ENCODE data around the gene SLC24A3.

SLC24A3 gene

DNA sequence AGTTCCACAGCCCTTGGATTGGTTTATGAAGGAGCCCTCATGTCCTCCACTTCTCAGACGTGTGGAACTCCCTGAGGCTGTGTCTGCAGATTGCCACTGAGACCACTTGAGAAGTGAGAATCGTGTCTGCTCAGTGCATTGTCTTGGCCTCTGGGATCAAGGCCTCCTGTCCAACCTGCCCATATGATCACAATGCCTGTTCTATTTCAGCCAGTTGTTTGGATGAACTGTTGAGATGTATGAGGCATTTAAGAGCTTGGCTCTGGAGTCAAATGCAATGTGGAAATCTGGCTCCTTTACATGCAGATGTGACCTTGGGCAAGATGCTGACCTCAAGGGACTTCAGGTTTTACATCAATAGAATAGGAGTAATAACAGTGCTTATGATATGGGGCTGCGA, 125.9 kb downstream of the SLC24A3 start:
- no peaks in the 10 kb centered on the region for H3K27me3 Mint-ChIP-seq
- H3K4me3 Mint-ChIP-seq = no peak overlapping the region
- no peaks in the 10 kb centered on the region for H3K9me3 Mint-ChIP-seq
- H3K4me1 Mint-ChIP-seq (ENCODE audit: low read depth) = peaks cover 5% of the 10 kb centered on the region
- intact Hi-C loops (cut with micrococcal nuclease) = no loop called here
- H3K36me3 Mint-ChIP-seq (ENCODE audit: low read depth) = no peaks in the 10 kb centered on the region
- no peak overlapping the region for H3K27ac Mint-ChIP-seq

DNA sequence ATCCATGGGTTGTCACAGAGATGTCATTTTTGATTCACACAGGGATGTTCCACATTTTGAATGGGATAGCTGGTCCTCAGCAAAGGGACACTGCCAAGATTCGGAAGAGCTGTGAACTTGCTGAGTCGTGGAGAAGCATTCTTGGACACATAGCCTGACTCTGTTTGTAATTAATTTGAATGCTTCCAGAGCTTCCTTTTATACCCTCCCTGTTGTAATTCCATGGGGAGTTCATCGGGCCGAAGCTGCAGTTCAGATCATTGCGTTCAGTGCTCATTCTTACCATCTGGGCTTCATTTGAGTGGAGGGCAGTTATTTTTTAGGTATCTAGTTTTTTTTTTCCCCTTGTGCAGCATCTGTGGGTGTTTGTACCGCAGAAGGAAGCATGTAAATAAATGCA, 126.5 kb downstream of the SLC24A3 start:
- intact Hi-C loops (cut with micrococcal nuclease) = no loop called here
- no peak overlapping the region for H3K4me3 Mint-ChIP-seq
- H3K36me3 Mint-ChIP-seq (ENCODE audit: low read depth) = no peaks in the 10 kb centered on the region
- H3K27me3 Mint-ChIP-seq = no peaks in the 10 kb centered on the region
- no peaks in the 10 kb centered on the region for H3K4me1 Mint-ChIP-seq (ENCODE audit: low read depth)
- H3K9me3 Mint-ChIP-seq = no peaks in the 10 kb centered on the region
- H3K27ac Mint-ChIP-seq = no peak overlapping the region

DNA sequence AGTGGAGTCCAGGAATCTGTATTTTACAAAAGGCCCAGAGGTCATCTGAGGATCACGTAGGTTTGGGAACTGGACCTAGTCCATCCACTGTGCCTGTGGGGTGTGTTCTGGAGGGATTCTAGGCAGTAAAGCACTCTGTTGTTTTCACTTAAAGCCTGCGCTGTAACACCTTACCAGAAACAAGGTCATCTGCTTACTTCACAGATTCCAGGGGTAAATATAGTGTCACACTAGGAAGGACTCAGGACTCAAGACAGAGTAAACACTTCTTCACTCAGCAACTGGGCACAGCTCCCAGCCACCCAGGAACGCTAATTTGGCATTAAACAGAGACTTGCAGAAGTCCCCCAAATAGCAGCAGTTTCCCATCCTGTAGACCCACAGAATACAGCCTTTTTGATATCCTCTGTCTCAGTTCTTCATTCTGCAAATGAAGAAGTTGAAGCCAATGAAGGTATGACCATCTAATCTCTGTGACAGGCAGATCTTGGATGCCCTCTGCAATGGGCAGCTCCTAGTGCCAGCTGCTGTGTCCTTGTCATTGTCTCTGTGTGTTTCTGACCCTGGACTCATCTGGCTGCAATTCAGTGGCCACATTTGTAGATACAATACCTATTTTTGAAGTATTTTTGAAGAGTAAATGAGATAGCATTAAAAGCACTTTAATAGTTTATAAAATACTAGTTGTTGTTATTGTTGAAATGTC, 129.1 kb downstream of the SLC24A3 start:
- Mint-ChIP-seq H3K27me3 (no peaks in the 10 kb centered on the region), H3K9me3 (no peaks in the 10 kb centered on the region)

DNA sequence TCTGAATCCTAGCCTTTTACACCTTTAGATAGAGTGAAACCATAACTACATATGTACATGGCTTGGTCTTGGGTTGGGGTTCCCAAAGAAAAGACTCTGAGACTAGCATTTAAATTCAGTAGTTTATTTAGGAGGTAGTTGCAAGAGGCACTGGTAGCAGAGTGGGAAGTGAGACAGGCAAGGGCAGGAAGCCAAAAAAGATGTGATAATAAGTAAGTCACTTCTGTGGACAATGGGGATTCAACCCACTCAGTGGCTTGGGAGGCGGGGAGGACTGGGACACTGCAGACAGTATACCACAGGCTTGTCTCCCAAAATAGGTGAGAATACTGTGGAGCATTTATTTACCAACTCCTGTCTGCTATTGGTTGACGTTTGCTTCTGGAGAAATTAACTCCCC, 131.9 kb downstream of the SLC24A3 start:
- Mint-ChIP-seq H3K36me3 (ENCODE audit: low read depth) (no peaks in the 10 kb centered on the region), H3K4me3 (no peak overlapping the region), H3K9me3 (no peaks in the 10 kb centered on the region), H3K27me3 (no peaks in the 10 kb centered on the region), H3K4me1 (ENCODE audit: low read depth) (peaks cover 6% of the 10 kb centered on the region), H3K27ac (no peak overlapping the region)
- intact Hi-C loops (cut with micrococcal nuclease) = no loop called here

More for the DNA sequence above, 129.1 kb downstream of the SLC24A3 start:
- Mint-ChIP-seq H3K4me1 (ENCODE audit: low read depth) (peaks cover 6% of the 10 kb centered on the region), H3K36me3 (ENCODE audit: low read depth) (no peaks in the 10 kb centered on the region), H3K4me3 (no peak overlapping the region), H3K27ac (no peak overlapping the region)
- intact Hi-C loops (cut with micrococcal nuclease) = no loop called here

DNA sequence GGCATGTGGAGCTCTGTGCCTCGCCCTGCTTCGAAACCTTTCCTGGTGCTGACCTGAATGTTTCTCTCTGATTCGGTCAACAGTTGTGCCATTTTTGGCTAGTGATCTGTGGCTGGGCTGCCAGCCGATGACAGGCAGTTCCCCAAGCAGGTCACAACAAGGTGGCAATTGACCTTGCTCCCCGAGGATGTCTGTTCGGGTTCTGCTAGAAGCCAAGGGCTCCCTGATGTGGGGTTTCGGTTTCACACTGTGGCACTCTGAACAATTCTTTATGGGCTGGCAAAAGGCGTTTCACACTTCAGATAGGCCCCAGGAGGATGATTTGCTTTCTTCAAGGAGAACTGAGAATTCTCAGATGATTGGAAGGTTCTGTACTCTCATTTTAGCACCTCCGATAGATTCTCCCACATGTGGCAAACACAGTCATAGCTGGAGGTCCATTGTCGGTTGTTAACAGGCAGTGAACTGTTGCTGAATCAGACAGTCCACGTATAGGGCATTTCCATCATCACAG, 135.6 kb downstream of the SLC24A3 start:
- no peak overlapping the region for H3K4me3 Mint-ChIP-seq
- H3K9me3 Mint-ChIP-seq = no peaks in the 10 kb centered on the region
- H3K4me1 Mint-ChIP-seq (ENCODE audit: low read depth) = peaks cover 6% of the 10 kb centered on the region
- intact Hi-C loops (cut with micrococcal nuclease) = no loop called here
- H3K27ac Mint-ChIP-seq = no peak overlapping the region
- H3K27me3 Mint-ChIP-seq = no peaks in the 10 kb centered on the region
- H3K36me3 Mint-ChIP-seq (ENCODE audit: low read depth) = no peaks in the 10 kb centered on the region

DNA sequence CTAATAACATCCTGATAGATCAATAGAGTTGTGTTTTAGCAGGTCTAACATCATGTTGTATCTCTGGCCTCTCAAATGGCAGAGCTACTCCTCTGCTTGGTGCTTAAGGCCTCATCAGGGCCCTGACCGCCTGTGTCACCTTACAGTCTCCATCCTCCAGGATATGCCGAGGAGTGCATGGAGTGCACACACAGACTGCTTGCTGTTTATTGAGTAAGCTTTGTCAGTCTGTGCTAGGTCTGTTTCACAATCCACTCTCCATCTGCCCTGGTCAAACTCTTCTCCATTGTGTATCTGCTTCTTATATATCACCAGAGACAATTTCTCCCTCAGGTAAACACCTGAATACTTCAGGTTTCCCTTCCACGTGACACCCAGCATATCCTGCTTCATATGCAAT, 136.1 kb downstream of the SLC24A3 start:
- Mint-ChIP-seq H3K27ac (no peak overlapping the region), H3K4me3 (no peak overlapping the region), H3K4me1 (ENCODE audit: low read depth) (peaks cover 6% of the 10 kb centered on the region), H3K27me3 (no peaks in the 10 kb centered on the region), H3K36me3 (ENCODE audit: low read depth) (no peaks in the 10 kb centered on the region), H3K9me3 (no peaks in the 10 kb centered on the region)
- intact Hi-C loops (cut with micrococcal nuclease) = no loop called here

DNA sequence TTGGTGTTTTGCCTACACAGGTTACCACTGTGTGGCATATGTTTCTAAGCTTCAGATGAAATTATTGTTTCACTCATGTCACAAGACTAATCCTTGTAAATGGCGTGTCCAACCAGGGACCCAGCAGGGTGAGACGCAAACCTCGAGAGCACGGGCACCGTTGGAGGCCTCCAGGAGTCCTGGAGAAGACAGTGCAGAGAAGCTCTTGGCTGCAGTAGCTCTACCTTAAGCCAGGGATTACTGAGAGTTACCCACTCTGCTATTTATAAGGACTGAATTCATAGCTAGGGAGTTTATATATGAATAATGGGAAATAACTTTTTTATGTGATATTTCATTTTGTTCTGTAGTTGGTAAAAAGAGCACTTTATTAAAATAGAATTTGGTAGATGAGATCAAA, 137.4 kb downstream of the SLC24A3 start:
- Mint-ChIP-seq H3K36me3 (ENCODE audit: low read depth) (no peaks in the 10 kb centered on the region), H3K9me3 (no peaks in the 10 kb centered on the region), H3K4me3 (no peak overlapping the region), H3K27ac (no peak overlapping the region), H3K4me1 (ENCODE audit: low read depth) (no peaks in the 10 kb centered on the region), H3K27me3 (no peaks in the 10 kb centered on the region)
- intact Hi-C loops (cut with micrococcal nuclease) = no loop called here

DNA sequence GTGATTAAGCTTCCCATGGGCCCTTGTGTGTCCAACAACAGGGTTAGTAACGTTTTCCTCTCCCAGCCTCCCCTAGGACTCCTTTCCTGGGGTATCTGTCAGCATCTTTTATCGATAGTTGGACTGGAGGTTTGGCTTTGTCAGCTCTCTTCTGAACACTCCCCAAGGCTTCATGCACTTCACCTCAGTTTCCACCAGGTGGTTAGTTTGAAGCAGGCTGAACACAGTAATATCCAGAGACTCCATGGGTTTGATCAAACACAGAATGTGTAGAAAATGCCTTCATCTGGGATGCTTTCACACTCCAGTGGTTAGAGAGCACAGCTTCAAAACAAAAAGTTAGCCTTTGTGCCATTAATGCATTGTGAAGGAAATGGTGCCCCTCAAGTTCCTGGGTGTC, 139.1 kb downstream of the SLC24A3 start:
- Mint-ChIP-seq H3K4me3 (no peak overlapping the region), H3K4me1 (ENCODE audit: low read depth) (no peaks in the 10 kb centered on the region), H3K27ac (no peak overlapping the region), H3K27me3 (no peaks in the 10 kb centered on the region), H3K36me3 (ENCODE audit: low read depth) (no peaks in the 10 kb centered on the region), H3K9me3 (no peaks in the 10 kb centered on the region)
- intact Hi-C loops (cut with micrococcal nuclease) = no loop called here

DNA sequence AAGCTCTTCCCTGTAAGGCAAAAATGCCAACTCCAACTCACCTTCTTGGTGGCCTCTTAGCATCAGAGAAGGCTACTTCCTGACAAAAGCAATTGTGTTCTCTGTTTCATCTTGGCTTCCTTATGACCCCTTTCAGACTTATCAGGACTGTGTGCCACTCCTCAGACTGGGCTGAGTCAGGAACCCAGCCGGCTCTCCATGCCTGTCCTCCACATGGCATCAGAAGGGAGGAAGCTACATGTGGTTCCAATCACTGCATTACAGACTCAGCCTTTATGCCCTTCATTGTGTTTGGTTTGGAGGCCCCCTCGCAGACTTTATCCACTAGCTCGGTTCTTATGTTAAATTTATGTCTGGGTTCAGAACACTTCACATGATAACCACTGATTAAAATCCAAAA, 142.5 kb downstream of the SLC24A3 start:
- Mint-ChIP-seq H3K27me3 (no peaks in the 10 kb centered on the region), H3K4me3 (no peak overlapping the region), H3K27ac (no peak overlapping the region), H3K4me1 (ENCODE audit: low read depth) (no peaks in the 10 kb centered on the region), H3K36me3 (ENCODE audit: low read depth) (no peaks in the 10 kb centered on the region), H3K9me3 (no peaks in the 10 kb centered on the region)
- intact Hi-C loops (cut with micrococcal nuclease) = no loop called here

DNA sequence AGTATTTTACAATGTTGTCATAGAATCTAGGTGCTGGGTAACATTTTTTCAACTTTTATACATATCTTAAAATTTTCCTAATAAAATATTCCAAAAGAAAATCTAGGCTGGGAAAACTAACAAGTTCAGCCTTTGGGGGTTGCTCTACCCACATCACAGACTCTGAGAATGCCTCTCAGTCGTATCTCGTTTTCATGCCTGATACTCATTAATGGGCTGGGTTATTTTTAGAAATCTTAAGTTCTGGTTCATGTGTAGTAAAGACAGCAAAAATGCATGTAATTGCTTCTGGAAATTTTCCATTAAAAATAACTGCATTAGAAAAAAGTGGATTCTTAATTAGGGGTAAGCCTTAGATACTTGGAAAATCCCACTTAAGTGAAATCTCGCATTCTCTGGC, 149.3 kb downstream of the SLC24A3 start:
- intact Hi-C loops (cut with micrococcal nuclease) = no loop called here
- H3K36me3 Mint-ChIP-seq (ENCODE audit: low read depth) = no peaks in the 10 kb centered on the region
- H3K9me3 Mint-ChIP-seq = no peaks in the 10 kb centered on the region
- no peaks in the 10 kb centered on the region for H3K4me1 Mint-ChIP-seq (ENCODE audit: low read depth)
- no peaks in the 10 kb centered on the region for H3K27me3 Mint-ChIP-seq
- H3K4me3 Mint-ChIP-seq = no peak overlapping the region
- no peak overlapping the region for H3K27ac Mint-ChIP-seq

DNA sequence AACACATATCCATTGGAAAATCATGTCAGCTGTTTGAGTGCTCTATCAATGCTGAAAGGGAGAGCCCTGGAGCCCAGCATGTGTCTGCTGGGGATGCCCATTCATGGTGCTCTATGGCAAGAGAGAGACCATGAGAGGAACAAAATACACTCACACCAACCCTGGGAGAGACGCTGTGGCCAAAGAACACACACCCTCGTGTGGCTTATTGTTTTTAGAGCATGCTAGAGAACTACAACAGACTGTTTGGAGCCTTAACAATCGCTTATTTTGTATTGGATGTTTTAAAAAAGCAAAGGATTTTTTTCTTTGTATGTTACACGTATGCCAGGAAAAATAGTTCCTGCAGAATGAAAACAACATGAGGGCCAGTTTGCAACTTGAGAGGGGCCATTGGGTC, 151.0 kb downstream of the SLC24A3 start:
- no peak overlapping the region for H3K27ac Mint-ChIP-seq
- H3K4me1 Mint-ChIP-seq (ENCODE audit: low read depth) = no peaks in the 10 kb centered on the region
- intact Hi-C loops (cut with micrococcal nuclease) = no loop called here
- no peaks in the 10 kb centered on the region for H3K9me3 Mint-ChIP-seq
- no peak overlapping the region for H3K4me3 Mint-ChIP-seq
- no peaks in the 10 kb centered on the region for H3K36me3 Mint-ChIP-seq (ENCODE audit: low read depth)
- H3K27me3 Mint-ChIP-seq = no peaks in the 10 kb centered on the region

DNA sequence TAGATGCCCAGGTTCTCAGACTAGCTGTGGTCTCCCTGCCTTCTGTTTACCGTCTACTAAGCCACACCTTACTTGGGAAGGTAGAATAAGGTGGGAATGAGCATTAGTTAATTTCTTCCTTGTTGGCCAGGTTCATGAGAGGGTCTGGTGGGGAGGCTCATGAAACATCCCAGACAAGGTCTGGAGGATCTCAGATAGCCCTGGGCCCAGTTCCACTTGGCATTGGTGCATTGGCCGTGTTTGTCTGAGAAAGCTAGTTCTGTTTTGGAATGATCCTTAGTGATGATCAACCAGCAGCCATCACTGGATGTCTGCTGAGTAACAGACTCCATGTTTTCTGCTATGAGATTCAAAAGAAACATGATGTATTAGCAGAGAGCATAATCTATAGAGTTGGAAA, 155.1 kb downstream of the SLC24A3 start:
- H3K9me3 Mint-ChIP-seq = no peaks in the 10 kb centered on the region
- intact Hi-C loops (cut with micrococcal nuclease) = no loop called here
- no peak overlapping the region for H3K27ac Mint-ChIP-seq
- H3K4me1 Mint-ChIP-seq (ENCODE audit: low read depth) = no peaks in the 10 kb centered on the region
- no peak overlapping the region for H3K4me3 Mint-ChIP-seq
- no peaks in the 10 kb centered on the region for H3K27me3 Mint-ChIP-seq
- no peaks in the 10 kb centered on the region for H3K36me3 Mint-ChIP-seq (ENCODE audit: low read depth)

DNA sequence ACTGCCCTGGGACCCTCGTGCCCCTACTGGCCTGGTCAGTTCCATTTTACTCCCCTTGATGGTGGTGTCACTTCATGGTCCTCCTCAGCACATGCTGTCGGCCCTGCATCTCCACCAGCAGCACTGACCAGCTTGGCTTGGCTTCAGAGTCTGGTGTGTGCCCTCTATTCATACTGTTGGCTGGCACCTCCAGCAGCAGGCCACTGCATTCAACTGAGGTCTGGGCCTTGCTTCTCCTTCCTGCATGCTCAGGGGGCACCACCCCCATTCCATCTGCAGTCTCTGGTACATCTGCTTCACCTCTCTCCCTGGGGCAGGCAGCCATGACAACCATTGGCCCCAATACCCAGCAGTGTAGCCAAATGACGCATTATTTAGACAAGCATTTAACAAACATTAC, 155.9 kb downstream of the SLC24A3 start:
- Mint-ChIP-seq H3K4me3 (no peak overlapping the region), H3K27ac (no peak overlapping the region), H3K4me1 (ENCODE audit: low read depth) (no peaks in the 10 kb centered on the region), H3K9me3 (no peaks in the 10 kb centered on the region), H3K36me3 (ENCODE audit: low read depth) (no peaks in the 10 kb centered on the region), H3K27me3 (no peaks in the 10 kb centered on the region)
- intact Hi-C loops (cut with micrococcal nuclease) = no loop called here

DNA sequence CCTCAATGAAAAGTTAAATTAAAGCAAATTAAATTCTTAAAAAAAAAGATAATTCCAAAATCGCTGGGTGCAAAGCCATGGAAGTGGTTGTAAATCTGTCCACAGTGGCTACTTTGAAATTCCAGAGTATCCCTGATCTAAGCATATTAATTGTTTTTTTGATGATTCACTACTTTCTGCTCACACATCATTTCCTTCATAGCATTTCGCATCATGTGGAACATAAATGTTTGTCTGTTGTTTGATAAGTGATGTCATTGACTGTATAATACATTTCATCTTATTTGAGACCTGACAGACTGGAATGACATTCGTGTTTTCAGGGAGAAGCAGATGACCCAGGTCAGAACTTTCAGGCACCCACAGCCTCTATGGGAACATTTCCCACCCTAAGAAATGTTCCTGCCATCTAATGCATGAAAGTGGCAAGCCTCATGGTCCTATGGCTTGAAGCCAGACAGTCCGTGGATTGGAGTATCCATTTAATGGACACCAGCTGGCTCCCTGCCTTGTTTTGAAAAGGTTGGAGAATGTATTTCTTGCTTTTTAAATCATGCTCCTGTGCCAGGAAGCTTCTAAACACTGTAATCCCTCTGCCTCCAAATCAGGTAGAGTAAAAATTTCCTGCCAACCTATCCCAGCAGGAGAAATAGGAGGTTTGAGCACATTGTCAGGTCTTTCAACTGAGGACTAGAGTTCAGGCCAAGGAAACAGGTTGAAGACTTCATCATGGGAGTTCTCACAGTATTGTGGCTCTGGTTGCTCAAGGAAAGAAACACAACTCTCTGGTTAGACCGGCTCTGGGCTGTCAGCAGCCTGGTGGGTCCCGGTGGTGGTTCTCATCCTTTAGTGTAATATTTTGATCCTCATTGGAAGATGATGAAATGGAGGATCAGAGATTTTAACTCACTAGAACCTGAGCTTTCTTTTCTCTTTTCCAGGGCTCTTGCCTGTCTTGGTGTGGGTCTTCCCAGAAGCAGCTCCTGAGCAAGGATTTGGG, 157.9 kb downstream of the SLC24A3 start:
- H3K36me3 Mint-ChIP-seq (ENCODE audit: low read depth) = no peaks in the 10 kb centered on the region
- H3K9me3 Mint-ChIP-seq = no peaks in the 10 kb centered on the region
- intact Hi-C loops (cut with micrococcal nuclease) = no loop called here
- H3K27me3 Mint-ChIP-seq = no peaks in the 10 kb centered on the region
- H3K4me3 Mint-ChIP-seq = no peak overlapping the region
- no peak overlapping the region for H3K27ac Mint-ChIP-seq
- H3K4me1 Mint-ChIP-seq (ENCODE audit: low read depth) = no peaks in the 10 kb centered on the region

Data from dendritic cell treated with granulocyte-macrophage colony-stimulating factor and Interleukin-4, amounts not matched to agents 40 ng/mL and 50 ng/mL, for 4 days (primary cell).